GM18870 (cell line): ENCODE data around the gene EVPLL.
"Not testable (repeated sequence)": the region's sequence is repeated elsewhere in the genome, so short reads cannot be mapped to it uniquely, and the experiment has no call there.

Source experiments
- ATAC-seq: cut with Tn5 transposase; IDR thresholded peaks from one replicate; pipeline ENCODE4 v1.9.1; 2021; ENCODE audit warnings: moderate library complexity; ENCODE audit not compliant: unreplicated experiment

Gene EVPLL

DNA sequence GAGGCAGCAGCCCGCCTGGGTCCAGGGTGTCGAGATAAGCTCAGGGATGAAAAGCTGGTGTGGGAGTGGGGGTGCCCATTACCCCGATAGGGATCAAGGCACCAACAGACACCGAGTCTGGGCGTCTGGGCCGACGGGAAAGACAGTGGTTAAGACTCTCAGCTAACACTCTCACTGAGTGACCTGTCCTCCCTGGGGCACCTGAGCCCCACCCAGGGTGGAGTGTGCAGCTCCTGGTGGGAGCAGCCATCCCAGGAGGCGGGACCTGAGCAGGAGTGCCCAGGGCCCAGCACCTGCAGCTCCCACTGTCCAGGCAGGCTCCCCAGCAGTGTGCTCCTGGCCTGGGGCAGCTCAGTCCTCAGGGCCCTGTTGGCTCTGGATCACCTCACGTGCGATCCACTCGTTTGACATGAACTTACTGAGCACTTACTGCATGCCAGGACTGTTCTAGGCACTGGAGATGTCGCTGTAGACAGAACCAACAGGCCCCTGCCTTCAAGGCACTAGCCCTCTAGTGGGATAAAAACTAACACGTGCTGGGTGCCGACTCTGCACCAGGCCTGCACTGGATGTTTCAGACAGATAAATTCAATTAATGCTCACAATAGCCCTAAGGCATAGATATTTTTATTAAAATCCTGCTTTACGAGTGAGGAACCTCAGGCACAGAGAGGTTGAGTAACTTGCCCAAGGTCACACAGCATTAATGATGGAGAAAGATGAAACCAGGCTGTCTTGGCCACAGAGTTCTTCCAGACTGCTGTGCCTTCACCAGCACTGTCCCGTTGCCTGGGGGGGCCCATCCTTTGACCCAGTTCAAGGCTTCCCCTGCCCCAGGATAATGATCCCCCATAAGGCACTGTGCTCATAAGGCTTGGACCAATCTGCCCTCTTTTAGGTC is 1.9 kb downstream of the EVPLL start:
- ATAC-seq = no peak

DNA sequence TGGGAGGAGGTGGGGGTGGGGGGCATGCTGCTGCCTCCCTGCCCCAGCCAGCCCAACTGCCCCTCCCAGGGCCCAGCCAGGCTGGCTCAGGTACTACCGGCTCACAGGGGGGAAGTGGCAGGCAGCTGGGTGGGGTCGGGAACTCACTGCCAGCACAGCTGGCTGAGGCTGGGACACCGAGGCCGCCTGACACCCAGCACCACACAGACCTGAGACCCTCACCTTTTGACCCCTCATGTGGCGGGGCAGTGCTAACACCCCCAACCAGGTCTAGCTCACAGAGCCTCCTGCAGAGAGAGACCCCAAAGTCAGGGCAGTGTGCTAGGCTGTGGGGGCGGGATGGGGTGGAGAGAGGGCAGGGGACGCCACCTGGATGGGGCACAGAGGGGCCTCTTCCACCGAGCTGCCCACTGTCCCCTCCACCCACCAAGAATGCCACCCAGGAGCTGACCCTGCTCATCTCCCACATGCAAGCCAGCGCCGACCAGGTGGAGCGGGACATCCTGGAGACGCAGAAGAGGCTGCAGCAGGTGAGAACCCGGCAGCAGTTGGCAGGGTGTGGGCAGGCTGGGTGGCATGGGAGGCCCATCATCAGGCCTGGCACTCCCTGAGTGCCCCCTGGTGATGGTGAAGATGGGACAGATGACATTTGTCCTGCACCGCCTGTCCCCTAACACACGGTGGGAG is 3.0 kb downstream of the EVPLL start:
- ATAC-seq = no peak

DNA sequence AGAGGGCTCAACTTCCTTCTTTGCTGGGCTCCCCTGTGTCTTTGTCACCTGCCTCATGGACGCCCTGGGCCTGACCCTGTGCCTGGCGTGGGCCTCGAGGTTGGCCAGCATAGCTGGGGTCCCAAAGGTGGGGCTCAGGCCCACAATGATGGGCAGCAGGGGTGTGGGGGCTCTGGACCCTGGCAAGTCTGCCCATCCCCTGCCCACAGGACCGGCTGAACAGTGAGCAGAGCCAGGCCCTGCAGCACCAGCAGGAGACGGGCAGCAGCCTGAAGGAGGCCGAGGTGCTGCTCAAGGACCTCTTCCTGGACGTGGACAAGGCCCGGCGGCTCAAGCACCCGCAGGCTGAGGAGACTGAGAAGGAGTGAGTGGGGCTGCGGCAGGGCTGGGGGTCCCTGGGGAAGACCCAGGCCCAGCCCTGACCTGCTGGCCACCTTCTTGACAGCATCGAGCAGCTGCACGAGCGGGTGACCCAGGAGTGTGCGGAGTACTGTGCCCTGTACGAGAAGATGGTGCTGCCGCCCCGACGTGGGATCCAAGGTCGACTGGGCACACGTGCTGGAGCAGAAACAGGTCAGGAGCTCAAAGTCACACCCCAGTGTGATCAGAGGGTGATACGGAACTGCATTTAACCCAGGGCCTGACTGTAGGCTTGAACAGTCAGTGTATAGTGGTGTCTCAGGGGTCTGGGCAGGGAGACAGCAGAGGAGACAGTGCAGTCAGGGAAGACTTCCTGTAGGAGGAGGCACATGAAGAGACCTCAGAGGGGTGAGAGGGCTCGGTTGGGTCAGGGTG is 3.8 kb downstream of the EVPLL start:
- ATAC-seq = no peak

DNA sequence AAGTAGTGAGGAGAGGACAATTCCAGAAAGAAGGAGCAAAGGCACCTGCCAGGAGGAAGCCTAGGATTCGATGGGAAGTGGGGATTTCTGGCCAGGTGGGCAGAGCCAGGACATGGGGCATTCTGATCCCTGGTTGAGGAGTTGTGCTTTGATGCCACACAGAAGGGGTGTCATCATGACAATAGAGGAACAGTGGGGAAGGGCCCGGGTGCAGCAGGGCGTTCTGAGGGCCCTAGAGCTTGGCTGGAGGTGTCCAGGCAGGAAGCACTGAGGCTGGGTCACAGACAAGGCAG is 4.3 kb downstream of the EVPLL start:
- ATAC-seq = no peak

DNA sequence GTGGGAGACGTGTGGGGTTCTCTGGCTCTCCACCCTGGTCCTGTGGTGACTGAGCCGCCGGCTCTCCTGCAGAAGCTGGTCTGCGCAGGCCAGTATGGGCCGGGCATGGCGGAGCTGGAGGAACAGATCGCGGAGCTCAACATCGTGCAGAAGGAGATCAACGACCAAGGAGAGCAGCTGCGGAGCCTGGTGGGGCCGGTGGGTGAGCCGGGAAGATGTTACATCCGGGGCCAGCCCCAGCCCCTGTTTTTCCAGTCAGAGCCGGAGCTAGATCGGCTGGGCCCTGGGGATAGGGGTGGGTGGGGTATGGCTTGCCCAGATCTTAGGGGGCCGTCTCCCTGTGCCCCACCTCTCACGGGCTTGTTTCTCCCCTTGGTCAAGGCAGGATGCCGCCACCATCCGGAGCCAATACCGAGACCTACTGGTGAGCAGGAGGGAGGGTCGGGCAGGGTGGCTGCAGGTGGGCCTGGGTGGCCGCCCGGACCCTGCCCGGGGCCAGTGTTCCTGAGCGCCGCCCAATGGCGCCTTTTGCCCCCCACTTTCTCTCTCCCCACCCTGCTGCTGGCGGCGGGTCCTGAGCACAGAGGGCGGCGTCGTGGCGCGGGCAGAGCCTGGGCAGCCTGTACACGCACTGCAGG is 5.0 kb downstream of the EVPLL start:
- ATAC-seq = no peak

DNA sequence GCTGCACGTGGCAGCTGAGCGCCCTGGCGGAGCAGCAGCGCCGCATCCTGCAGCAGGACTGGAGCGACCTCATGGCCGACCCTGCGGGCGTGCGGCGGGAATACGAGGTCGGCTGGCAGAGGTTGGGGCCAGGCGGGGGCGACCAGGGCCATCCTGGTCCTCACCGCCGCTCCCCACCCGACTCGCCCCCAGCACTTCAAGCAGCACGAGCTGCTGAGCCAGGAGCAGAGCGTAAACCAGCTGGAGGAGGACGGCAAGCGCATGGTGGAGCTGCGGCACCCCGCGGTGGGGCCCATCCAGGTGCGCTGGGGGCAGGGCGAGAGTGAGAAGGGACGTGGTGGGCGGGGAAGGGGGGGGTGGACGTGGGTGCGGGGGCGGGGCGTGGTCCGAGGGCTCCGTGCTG is 5.5 kb downstream of the EVPLL start:
- not testable (repeated sequence) for ATAC-seq

DNA sequence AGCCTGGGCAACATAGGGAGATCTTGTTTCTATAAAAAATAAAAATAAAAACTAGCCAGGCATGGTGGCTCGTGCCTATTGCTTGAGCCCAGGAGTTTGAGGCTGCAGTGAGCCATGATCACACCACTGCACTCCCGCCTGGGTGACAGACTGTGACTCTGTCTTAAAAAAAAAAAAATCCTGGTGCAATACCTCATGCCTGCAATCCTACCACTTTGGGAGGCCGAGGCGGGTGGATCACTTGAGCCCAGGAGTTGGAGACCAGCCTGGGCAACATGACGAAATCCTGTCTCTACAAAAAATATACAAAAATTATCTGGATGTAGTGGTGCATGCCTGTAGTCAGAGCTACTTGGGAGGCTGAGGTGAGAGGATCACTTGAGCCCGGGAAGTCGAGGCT is 6.7 kb downstream of the EVPLL start:
- not testable (repeated sequence) for ATAC-seq

DNA sequence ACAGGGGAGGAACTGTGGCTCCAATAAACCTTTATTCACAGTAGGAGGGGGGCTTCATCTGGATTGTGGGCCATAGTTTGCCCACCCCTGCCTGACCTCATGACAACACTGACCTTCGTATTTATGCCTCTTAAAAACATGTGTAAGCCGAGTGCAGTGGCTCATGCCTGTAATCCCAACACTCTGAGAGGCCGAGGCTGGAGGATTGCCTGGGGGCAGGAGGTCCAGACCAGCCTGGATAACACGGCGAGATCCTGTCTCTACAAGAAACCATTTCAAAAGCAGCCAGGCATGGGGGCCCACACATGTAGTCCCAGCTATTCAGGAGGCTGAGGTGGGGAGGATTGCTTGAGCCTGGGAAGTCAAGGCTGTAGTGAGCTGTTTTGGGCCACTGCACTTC is 10.0 kb downstream of the EVPLL start:
- not testable (repeated sequence) for ATAC-seq

DNA sequence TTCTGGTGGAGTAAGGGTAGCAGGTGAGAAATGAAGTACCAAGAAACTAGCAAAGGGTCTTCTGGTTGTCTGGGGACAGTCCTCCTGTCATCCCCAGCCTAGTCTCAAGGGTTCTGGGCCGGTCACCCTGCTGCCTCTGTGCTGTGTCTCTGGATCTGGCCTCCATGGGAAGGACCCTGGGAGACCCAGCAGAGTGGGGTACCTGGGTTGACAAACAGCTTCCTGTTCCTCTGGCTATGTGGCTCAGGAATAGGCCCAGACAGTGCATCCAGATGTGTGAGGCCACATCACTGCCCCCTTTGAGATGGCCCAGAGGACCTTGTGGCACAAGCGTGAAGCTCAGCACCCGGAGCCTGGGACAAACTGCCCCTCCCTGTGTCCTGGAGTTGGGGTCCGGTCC is 10.7 kb downstream of the EVPLL start:
- not testable (repeated sequence) for ATAC-seq

DNA sequence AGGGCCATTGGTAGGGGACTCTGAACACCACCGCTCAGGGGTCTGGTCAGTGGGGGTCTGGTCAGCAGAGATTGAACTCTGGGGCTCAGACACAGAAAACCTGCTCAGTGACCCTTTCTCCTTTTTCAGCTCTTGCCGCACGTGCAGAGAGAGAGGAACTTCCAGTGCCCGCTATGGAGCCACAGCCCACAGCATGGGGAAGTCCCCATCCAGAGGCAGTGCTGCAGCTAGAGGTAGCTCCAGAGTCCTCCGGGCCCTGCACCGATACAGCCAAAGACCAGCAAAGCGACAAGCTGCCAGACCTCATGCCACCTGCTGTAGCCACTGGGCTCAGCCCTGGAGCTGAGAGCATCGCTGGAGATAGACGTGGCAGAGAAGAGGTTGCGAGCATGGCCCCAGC is 11.2 kb downstream of the EVPLL start:
- not testable (repeated sequence) for ATAC-seq

DNA sequence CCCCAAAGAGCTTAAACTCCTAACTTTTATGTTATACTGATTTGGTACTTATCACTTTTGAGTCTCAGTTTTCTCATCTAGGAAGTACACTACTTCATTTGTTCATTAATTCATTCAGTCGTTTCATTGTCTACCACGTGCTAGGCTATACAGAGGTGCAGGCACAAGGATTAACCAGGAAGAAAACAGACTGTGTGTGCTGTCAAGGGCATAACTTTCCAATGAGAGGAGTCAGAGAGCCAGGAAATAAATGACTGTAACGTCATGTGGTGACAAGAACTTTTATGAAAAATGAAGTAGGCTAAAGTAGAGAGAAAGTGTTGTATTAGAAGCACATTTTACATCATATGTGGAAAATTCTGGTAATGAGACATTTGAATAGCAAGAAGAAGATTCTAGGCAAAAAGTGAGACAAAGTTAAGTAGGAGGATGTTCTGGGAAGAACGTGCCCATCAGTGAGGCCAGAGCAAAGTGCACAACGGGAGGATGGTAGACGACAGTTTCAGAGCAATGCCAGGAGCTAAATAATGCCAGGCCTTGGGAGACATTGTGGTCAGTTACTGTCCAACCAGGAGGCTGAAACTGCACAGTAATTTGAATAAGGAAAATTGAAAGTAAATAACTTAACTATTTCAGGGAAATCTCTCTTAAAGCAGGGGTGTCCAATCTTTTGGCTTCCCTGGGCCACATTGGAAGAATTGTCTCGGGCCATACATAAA is 24.5 kb downstream of the EVPLL start:
- not testable (repeated sequence) for ATAC-seq

DNA sequence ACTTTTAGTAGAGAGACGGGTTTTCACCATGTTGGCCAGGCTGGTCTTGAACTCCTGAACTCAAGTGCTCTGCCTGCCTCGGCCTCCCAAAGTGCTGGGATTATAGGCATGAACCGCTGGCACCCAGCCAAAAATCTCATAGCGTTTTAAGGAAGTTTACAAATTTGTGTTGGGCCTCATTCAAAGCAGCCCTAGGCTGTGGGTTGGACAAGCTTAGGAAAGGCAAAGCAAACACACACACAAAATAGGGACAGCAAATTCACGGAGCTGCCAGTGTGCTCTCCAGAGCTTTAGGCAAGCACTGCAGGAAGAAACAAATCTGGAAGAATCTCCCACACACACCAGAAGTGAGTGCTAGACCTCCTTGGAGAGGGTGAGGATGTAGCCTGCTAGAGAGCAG is 25.6 kb downstream of the EVPLL start:
- not testable (repeated sequence) for ATAC-seq

DNA sequence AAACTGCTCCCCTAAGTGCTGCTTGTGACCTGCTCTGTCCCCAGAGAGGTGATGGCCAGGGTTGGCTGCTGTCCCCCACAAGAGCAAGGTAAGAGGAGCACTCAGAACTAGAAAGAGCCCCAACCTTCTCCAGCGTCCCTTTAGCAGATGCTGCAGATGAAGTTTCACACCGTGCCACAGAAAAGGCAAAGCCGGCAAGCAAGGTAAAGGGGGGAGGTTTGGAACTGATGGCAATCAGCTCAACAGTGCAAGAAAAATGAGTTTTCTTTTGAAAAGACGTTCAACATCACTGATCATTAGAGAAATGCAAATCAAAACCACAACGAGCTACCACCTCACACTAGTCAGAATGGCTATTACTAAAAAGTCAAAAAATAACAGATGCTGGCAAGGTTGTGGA is 26.0 kb downstream of the EVPLL start:
- peak; percentile 69 for ATAC-seq

DNA sequence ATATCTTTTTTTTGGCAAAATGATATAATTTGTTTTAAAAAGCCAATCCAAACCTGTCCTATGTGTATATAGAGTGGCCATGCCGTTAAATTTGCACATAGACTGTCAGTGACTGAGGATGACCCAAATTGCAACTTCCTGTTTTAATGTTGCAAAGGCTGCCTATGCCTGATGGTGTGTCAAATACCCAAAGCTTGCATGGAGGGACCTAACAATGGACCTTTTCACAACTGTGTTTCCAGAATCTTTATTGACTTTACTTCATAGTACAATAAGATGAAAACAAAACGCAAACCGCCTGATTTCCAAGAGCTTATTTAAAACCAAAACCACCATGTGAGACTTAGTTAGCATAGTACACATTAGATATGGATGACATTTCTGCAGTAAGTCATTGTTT is 31.3 kb downstream of the EVPLL start:
- not testable (repeated sequence) for ATAC-seq

DNA sequence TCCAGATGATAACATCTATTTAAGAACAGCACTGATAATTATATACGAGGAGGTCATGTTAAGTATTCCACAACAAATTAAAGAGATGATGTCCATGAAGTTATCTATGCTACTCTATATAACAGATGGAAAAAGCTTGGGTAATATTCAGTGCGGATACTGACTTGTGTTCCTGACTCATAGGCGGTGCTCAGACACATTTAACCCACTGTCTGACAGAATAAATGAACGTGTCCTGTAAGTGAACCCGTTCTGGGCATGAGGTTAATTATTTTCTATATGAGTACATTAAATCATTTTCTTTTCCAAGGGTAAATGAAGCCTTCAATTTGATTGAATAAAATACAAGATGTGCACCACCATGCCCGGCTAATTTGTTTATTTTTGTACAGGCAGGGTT is 31.7 kb downstream of the EVPLL start:
- ATAC-seq = not testable (repeated sequence)

DNA sequence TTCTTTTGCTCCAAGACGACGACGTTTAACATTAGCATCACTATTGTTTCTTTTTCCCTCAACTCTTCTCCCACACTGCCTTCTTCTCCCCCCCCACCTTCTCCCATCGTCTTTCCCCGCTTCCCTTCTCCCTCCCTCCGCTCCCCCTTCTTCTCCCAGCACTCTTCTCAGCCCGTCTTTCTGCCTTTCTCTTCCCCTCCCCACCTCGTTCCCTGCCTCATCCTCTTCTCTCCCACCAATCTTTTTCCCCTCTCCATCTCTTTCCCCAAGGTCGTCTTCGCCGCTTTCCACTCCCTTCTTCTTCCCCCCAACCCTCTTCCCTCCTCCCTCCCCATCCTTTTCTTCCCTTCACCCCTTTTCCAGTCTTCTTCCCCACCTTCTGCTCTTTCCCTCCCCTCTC is 33.2 kb downstream of the EVPLL start:
- ATAC-seq = not testable (repeated sequence)

DNA sequence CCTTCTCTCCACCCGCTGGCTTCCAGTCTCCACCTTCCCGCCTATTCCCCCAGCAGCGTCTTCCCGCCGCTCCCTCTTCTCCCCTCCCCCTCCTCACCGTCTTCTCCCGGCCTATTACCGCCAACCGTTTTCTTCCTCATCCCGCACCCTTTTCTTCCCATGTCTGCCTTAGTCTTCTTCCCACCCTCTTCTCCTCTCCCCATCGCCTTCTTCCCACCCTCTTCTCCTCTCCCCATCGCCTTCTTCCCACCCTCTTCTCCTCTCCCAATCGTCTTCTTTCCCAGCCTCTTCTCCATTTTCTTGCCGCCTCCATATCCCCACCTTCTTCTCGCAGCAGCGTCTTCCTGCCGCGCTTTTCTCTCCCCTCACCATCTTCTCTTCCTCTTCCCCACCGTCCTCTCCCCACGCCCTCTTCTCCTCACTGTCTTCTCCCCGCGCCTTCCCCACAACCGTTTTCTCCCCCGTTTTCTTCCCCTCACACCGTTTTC is 33.8 kb downstream of the EVPLL start:
- ATAC-seq = not testable (repeated sequence)

DNA sequence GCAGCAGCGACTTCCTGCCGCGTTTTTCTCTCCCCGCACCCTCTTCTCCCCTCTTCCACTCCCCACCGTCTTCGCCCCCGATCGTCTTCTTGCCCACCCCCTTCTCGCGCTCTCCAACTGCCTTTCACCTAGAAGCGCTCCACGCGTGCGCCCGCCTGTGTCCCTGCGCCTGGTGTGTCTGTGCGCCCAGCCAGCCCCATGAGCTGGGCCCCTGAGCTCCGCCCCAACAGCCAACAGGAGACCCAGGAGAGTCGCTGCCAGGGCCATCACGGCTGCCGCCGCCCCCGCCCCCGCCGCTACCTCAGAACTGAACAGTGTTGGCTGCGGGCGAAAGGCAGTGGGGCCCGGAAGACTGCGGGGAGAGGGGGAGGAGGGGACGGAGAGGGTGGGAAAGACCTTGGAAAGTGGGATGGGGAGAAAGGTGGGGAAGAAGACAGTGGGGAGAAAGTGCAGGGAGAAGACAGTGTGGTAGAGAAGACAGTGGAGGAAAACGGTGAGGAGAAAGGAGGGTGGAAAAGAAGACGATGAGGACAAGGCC is 34.5 kb downstream of the EVPLL start:
- ATAC-seq = not testable (repeated sequence)

DNA sequence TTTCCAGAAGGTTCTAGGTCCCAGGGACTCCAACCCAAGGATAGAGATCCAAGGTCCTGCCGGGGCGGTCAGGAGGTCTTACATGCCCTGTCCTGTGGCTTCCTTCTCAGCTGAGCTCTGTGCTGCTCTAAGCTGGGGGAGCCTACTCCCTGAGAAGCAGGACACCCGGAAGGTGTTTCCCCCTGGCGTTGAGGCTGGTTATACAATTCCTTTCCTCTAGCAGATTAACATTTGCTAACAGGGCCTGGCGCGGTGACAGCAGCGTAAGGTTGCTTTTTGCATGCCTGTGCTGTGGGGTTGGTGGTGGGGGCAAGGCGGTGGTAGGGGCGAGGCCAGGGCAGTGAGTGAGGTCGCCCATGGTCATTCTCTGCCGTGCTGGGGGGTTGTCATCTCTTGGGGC is 43.9 kb downstream of the EVPLL start:
- not testable (repeated sequence) for ATAC-seq

DNA sequence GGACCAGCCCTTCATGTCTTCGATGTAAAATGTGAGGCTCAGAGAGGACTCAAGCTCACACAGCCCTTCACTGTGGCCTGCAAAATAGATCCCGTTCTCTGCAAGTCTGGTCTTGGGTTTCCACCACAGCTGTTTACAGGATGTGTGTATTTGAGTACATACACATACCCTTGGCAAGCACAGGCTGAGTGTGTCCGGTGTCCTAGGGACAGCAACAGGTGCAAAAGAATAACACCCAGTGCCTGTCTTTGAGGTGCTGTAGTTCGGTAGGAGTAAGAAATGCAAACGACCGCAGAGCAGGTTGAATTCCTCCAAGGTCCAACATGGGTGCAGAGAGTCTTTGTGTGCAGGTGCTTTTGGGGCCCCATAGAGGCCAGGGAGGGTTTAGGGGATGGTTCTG is 44.9 kb downstream of the EVPLL start:
- ATAC-seq = not testable (repeated sequence)
